SK-N-SH treated with all-trans-retinoic acid at 6 μM for 48 hours (cell line): ENCODE data around the gene MAP7.
A peak's percentile ranks its signal among the peaks of the same experiment; 100 is the strongest.

Experiments
- ATAC-seq: fragments of 200-7000 bp; cut with Tn5 transposase; 3 replicates; pipeline ENCODE4 v1.9.1; 2020; ENCODE audit warnings: mild to moderate bottlenecking, moderate library complexity
- ARNTL ChIP-seq: fragments of 450-650 bp; formaldehyde crosslinking; IDR thresholded peaks from 2 replicates; pipeline ENCODE4 v1.5.0; 2020; ENCODE audit warnings: low read depth, mild to moderate bottlenecking, moderate library complexity, borderline replicate concordance
- BACH2 ChIP-seq: fragments of 250-450 bp; sonication (Bioruptor Pico); IDR thresholded peaks from 2 replicates; pipeline ENCODE4 v1.9.0; 2021; ENCODE audit warnings: mild to moderate bottlenecking, borderline replicate concordance
- CREB5 ChIP-seq: fragments of 250-450 bp; sonication (Bioruptor Pico); IDR thresholded peaks from 2 replicates; pipeline ENCODE4 v1.5.1; 2020; ENCODE audit warnings: low read depth, mild to moderate bottlenecking, moderate library complexity
- CSDC2 ChIP-seq: fragments of 250-450 bp; sonication (Bioruptor Pico); IDR thresholded peaks from 2 replicates; pipeline ENCODE4 v1.5.0; 2020; ENCODE audit warnings: mild to moderate bottlenecking, moderate library complexity
- CSRNP3 ChIP-seq: fragments of 250-450 bp; sonication (Bioruptor Pico); IDR thresholded peaks from 2 replicates; pipeline ENCODE4 v1.5.1; 2021; ENCODE audit warnings: mild to moderate bottlenecking, moderate library complexity
- ESRRG ChIP-seq: fragments of 250-450 bp; sonication (Bioruptor Pico); IDR thresholded peaks from 2 replicates; pipeline ENCODE4 v1.6.1; 2021; ENCODE audit warnings: mild to moderate bottlenecking
- GLIS3 ChIP-seq: fragments of 250-450 bp; sonication (Bioruptor Pico); IDR thresholded peaks from 2 replicates; pipeline ENCODE4 v1.5.0; 2020; ENCODE audit warnings: mild to moderate bottlenecking, moderate library complexity
- ISL1 ChIP-seq: fragments of 250-450 bp; sonication (Bioruptor Pico); IDR thresholded peaks from 2 replicates; pipeline ENCODE4 v2.1.2; 2022; ENCODE audit warnings: mild to moderate bottlenecking, moderate library complexity
- OSR1 ChIP-seq: fragments of 250-450 bp; sonication (Bioruptor Pico); IDR thresholded peaks from 2 replicates; pipeline ENCODE4 v1.8.0; 2022; ENCODE audit warnings: moderate library complexity, mild to moderate bottlenecking, inconsistent platforms
- PPARA ChIP-seq: fragments of 250-450 bp; sonication (Bioruptor Pico); IDR thresholded peaks from 2 replicates; pipeline ENCODE4 v1.5.0; 2020; ENCODE audit warnings: mild to moderate bottlenecking, borderline replicate concordance
- RARB ChIP-seq: fragments of 250-450 bp; sonication (Bioruptor Pico); IDR thresholded peaks from 2 replicates; pipeline ENCODE4 v1.8.0; 2021; ENCODE audit warnings: mild to moderate bottlenecking, moderate library complexity
- SNAI2 ChIP-seq: fragments of 250-450 bp; sonication (Bioruptor Pico); IDR thresholded peaks from 2 replicates; pipeline ENCODE4 v1.5.0; 2020; ENCODE audit warnings: mild to moderate bottlenecking, moderate library complexity
- TCF4 ChIP-seq: fragments of 250-450 bp; sonication (Bioruptor Pico); IDR thresholded peaks from 2 replicates; pipeline ENCODE4 v1.8.0; 2021; ENCODE audit warnings: mild to moderate bottlenecking, moderate library complexity, borderline replicate concordance
- TOX ChIP-seq: fragments of 250-450 bp; sonication (Bioruptor Pico); IDR thresholded peaks from 2 replicates; pipeline ENCODE4 v1.8.0; 2021; ENCODE audit warnings: mild to moderate bottlenecking, moderate library complexity, borderline replicate concordance
- TSHZ2 ChIP-seq: fragments of 250-450 bp; sonication (Bioruptor Pico); IDR thresholded peaks from 2 replicates; pipeline ENCODE4 v1.5.0; 2020; ENCODE audit warnings: mild to moderate bottlenecking, moderate library complexity
- ZC3H10 ChIP-seq: fragments of 250-450 bp; sonication (Bioruptor Pico); IDR thresholded peaks from 2 replicates; pipeline ENCODE4 v1.5.1; 2021; ENCODE audit warnings: mild to moderate bottlenecking, moderate library complexity
- ZFP3 ChIP-seq: fragments of 250-450 bp; sonication (Bioruptor Pico); IDR thresholded peaks from 2 replicates; pipeline ENCODE4 v1.5.0; 2020; ENCODE audit warnings: mild to moderate bottlenecking, moderate library complexity
- ZFP30 ChIP-seq: fragments of 450-650 bp; formaldehyde crosslinking; IDR thresholded peaks from 2 replicates; pipeline ENCODE4 v1.5.0; 2022; ENCODE audit warnings: mild to moderate bottlenecking, moderate library complexity
- ZNF565 ChIP-seq: fragments of 450-650 bp; formaldehyde crosslinking; conservative IDR thresholded peaks from 2 replicates; pipeline ENCODE4 v1.5.0; 2020; ENCODE audit warnings: low read depth, mild to moderate bottlenecking, moderate library complexity
- ZNF70 ChIP-seq: fragments of 450-650 bp; formaldehyde crosslinking; IDR thresholded peaks from 2 replicates; pipeline ENCODE4 v1.5.0; 2020; ENCODE audit warnings: mild to moderate bottlenecking, moderate library complexity
- ZNF8 ChIP-seq: fragments of 450-650 bp; formaldehyde crosslinking; IDR thresholded peaks from 2 replicates; pipeline ENCODE4 v1.5.0; 2020; ENCODE audit warnings: mild to moderate bottlenecking, moderate library complexity
- TF ChIP-seq, protein P1 (sequence below): fragments of 250-450 bp; sonication (Bioruptor Pico); IDR thresholded peaks from 2 replicates; pipeline ENCODE4 v1.8.0; 2020; ENCODE audit warnings: mild to moderate bottlenecking, moderate library complexity, borderline replicate concordance

Gene MAP7

GRCh38 chr6:136552054-136552453 is 1.8 kb upstream of the MAP7 start:
- TF ChIP-seq CSDC2 (CRISPR knock-in tag) (no peak), PPARA (no peak), ISL1 (no peak), ZFP3 (CRISPR knock-in tag) (no peak), ESRRG (no peak), CSRNP3 (CRISPR knock-in tag) (no peak), SNAI2 (no peak), ZC3H10 (CRISPR knock-in tag) (no peak), ZNF8 (CRISPR knock-in tag) (no peak), GLIS3 (CRISPR knock-in tag) (no peak), CREB5 (CRISPR knock-in tag) (no peak), ZNF565 (CRISPR knock-in tag) (no peak)
- TF ChIP-seq, protein P1, sequence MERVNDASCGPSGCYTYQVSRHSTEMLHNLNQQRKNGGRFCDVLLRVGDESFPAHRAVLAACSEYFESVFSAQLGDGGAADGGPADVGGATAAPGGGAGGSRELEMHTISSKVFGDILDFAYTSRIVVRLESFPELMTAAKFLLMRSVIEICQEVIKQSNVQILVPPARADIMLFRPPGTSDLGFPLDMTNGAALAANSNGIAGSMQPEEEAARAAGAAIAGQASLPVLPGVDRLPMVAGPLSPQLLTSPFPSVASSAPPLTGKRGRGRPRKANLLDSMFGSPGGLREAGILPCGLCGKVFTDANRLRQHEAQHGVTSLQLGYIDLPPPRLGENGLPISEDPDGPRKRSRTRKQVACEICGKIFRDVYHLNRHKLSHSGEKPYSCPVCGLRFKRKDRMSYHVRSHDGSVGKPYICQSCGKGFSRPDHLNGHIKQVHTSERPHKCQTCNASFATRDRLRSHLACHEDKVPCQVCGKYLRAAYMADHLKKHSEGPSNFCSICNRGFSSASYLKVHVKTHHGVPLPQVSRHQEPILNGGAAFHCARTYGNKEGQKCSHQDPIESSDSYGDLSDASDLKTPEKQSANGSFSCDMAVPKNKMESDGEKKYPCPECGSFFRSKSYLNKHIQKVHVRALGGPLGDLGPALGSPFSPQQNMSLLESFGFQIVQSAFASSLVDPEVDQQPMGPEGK (CRISPR knock-in tag), result no peak
- TF ChIP-seq, all 23 proteins: peak for 0
- no peak for ATAC-seq

GRCh38 chr6:136551103-136551502 is 881 bp upstream of the MAP7 start:
- no peak for ATAC-seq
- TF ChIP-seq ESRRG (no peak), CREB5 (CRISPR knock-in tag) (no peak), SNAI2 (no peak), ZFP3 (CRISPR knock-in tag) (no peak)
- TF ChIP-seq, all 23 proteins: peak for 0

DNA sequence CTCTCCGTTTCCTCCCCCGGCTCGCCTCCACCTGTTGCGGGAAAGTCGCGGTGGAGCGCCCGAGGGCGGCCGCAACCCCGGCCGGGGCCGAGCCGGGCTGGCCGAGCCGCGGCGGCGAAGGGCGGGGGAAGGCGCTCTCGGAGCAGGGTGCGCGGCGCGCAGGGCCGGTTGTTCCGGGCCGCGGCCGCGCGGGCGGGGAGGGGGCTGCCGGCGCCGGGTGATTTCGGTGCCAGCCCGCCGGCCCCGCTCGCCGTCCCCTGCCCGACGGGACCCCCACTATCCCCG is 235 bp downstream of the MAP7 start:
- TF ChIP-seq ZFP30 (CRISPR knock-in tag), result no peak
- no peak for TF ChIP-seq ARNTL
- no peak for TF ChIP-seq BACH2 (CRISPR knock-in tag)
- TF ChIP-seq GLIS3 (CRISPR knock-in tag), result no peak
- no peak for TF ChIP-seq TOX
- no peak for TF ChIP-seq ZNF565 (CRISPR knock-in tag)
- no peak for TF ChIP-seq TCF4 (CRISPR knock-in tag)
- ATAC-seq, result peak; percentile 79

- ATAC-seq, result peak; percentile 21; the same call in 2 of the 3 replicates
- TF ChIP-seq GLIS3 (CRISPR knock-in tag) (no peak), PPARA (no peak), TCF4 (CRISPR knock-in tag) (no peak), ESRRG (no peak), TSHZ2 (no peak), RARB (CRISPR knock-in tag) (no peak), ZNF70 (CRISPR knock-in tag) (no peak), OSR1 (no peak), ZFP30 (CRISPR knock-in tag) (no peak), SNAI2 (no peak), TOX (no peak), ISL1 (no peak), CSRNP3 (CRISPR knock-in tag) (no peak)
- TF ChIP-seq, protein P1 (CRISPR knock-in tag), result no peak
Measured at GRCh38 chr6:136549300-136550044, 750 bp downstream of the MAP7 start.
